GM13977 (cell line): ENCODE results near the gene PAIP1.
A peak's percentile ranks its signal among the peaks of the same experiment; 100 is the strongest.

Experiments used
- DNase-seq: peaks from one replicate; pipeline ENCODE4 v3.0.0; 2012; ENCODE audit warnings: low spot score
- in situ Hi-C: fragments of 300-500 bp; cut with MboI; formaldehyde crosslinking; loops from one replicate; pipeline ENCODE4 v1.12.0; 2022; ENCODE audit warnings: low sequenced_read_pairs, low pct_unique_long_range_greater_than_20kb, mixed read lengths, inconsistent platforms; ENCODE audit not compliant: unreplicated experiment
- TF ChIP-seq, protein P1 (sequence below): IDR thresholded peaks from 2 replicates; pipeline ENCODE4 v1.5.1; 2012; ENCODE audit warnings: mild to moderate bottlenecking, control low read depth; ENCODE audit not compliant: insufficient read depth; ENCODE audit errors: extremely low read depth, missing control alignments

Gene PAIP1, protein sequence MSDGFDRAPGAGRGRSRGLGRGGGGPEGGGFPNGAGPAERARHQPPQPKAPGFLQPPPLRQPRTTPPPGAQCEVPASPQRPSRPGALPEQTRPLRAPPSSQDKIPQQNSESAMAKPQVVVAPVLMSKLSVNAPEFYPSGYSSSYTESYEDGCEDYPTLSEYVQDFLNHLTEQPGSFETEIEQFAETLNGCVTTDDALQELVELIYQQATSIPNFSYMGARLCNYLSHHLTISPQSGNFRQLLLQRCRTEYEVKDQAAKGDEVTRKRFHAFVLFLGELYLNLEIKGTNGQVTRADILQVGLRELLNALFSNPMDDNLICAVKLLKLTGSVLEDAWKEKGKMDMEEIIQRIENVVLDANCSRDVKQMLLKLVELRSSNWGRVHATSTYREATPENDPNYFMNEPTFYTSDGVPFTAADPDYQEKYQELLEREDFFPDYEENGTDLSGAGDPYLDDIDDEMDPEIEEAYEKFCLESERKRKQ

DNA sequence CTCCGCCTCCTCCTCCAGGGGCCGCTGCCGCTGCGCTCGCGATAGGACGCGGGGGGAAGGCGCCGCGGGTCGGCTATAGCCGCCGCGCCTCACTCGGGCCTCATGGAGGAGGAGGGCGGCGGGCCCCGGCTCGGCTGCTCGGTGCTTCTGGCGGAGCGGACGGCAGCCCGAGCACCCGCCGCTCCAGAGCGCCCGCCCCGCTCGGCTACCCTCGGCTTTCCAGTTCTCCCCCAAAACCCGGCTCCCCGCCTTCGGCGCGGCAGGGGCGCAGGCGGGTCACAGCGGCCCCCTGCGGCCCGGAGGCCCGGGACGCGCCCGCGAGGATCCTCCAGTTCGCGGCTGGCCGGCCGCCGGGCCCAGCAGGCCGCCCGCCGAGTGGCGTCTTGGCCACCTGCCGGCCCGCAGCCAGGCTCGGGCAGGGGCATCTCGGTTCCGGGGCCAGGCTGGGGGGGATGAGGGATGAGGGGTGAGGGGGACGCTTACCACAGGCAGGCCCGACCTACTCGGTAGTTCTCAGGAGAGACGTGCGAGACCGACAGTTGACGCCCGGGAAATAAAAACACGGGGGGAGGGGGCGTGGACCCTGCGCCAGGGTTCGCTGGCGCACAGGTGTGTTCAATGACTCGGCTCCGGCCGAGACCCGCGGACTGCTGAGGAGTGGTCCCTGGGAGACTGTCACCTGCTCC is at the start of gene PAIP1:
Gene PAIP1 (minus strand): TSS at position 221 of the 686 bp plus-strand sequence. CDS start 231 bp downstream, outside the sequence.
- TF ChIP-seq, protein P1, sequence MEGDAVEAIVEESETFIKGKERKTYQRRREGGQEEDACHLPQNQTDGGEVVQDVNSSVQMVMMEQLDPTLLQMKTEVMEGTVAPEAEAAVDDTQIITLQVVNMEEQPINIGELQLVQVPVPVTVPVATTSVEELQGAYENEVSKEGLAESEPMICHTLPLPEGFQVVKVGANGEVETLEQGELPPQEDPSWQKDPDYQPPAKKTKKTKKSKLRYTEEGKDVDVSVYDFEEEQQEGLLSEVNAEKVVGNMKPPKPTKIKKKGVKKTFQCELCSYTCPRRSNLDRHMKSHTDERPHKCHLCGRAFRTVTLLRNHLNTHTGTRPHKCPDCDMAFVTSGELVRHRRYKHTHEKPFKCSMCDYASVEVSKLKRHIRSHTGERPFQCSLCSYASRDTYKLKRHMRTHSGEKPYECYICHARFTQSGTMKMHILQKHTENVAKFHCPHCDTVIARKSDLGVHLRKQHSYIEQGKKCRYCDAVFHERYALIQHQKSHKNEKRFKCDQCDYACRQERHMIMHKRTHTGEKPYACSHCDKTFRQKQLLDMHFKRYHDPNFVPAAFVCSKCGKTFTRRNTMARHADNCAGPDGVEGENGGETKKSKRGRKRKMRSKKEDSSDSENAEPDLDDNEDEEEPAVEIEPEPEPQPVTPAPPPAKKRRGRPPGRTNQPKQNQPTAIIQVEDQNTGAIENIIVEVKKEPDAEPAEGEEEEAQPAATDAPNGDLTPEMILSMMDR = peak; percentile 82
- DNase-seq = peak; percentile 95
- in situ Hi-C loops = no loop called here

DNA sequence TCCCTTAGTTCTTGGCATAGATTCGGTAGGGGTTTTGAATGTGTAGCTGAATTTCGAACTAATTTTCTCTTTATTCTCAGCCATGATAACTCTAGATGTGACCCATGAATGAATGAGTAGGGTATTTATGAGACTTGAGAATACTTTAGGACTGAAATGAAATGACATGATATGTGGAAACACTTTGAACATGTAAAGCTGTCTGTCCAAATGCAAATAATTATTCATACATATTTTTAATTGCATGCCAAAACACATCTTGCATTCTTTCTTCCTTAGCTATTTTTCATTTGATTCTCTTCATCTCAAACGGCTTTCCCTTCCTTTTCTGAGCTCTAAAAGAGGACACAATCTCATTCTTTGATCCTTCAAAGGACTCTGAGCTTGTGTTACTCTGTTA is 49.5 kb upstream of the PAIP1 start:
- DNase-seq = no peak
- in situ Hi-C loops = no loop called here
- TF ChIP-seq, protein P1 = no peak

DNA sequence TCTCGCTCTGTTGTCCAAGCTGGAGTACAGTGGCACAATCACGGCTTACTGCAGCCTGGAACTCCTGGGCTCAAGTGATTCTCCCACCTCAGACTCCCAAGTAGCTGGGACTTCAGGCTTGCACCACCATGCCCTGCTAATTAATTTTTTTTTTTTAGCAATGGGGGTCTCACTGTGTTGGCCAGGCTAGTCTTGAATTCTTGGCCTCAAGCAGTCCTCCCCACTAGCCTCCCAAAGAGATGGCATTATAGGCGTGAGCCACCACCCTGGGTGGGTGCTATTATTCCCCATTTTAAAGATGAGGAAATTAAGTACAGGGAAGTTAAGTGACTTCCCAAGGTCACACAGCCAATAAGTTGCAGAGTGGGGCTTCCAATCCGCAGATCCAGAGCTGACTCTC is 47.8 kb upstream of the PAIP1 start:
- in situ Hi-C loops = no loop called here

DNA sequence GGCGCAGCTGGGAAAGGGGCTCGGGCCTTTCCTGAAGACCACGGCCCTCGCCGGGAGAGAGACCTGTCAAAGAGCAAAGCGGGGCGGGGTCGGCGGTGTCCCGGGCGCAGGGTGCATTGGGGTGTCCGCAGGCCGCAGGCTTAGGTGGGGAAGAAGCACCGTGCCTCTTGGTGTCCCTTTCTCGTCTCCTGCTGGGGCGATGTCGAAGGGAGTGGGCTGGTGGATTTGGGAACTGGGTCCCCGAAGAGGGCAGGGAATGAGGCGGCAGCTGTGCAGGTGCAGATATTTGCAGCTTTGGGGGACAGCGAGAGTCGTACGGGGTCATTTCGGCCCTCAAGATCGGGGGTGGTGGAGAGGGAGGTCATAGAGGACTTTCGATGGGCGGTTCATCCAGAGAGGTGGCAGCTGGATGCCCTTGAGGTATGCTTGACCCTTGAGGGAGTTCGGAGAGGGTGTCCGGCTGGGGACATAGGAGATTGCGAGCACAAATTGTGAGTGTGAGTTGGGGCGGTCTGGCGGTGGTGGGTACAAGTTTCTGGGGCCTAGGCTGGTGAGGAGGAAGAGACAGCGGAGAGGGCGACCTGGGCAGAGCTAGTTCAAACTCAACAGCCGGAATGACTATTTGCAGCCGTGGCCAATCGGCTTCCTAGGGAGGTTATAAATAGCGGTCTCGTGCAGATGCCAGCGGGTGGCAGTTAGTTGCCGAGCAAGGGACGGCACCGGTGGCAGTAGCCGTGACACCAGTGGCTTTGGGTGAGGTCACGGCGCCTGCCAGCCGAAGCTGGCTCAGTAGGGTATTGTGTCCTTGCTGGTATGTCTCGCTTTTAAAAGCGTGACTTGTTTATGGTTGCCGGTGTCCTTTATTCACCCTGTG is 46.7 kb upstream of the PAIP1 start:
- TF ChIP-seq, protein P1 = no peak
- in situ Hi-C loops = no loop called here
- peak; percentile 59 for DNase-seq

More for the DNA sequence above, 47.8 kb upstream of the PAIP1 start:
- TF ChIP-seq, protein P1 = no peak
- DNase-seq = no peak

DNA sequence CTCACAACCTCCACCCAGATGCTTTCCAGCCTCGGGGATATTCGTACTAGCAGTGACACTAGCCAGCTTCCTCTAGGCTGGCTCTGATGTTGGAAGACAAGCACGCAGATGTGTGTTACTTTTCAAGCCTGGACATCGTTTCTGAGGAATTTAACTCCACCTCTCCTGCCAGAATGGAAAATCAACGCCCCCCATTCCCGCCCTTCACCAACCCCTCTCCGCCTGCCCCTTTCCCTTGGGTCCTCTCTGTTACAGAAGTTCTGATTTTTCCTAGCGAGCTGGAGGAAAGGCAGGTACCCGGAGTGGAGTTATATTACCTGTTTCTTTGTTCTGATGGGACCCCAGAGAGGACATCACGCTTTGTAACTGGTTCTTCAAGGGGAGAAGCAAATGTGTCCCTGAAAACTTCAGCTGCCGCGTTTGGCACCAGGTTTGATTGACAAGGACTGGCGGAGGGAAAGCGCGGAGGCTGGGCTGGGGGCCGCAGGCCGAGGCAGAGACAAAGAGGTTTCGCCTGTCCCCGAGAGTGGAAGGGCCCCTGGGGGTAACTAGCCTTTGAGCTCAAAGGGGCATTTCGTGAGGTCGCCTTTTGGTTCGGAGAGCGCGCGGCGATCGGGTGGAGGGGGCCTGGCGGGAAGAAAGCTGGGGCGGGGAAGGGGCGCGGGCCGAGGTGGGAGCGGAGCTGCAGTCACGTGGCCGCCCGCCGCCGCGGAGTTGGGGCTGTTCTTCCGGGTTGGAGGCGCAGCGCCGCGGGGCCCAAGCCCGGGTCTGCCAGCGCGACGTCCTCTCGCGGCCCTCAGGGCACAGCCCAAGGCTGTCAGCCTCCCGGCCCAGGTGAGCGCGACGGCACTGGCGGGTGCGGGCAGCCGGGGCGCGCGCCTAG is 45.8 kb upstream of the PAIP1 start, which contains the start of gene NNT:
Gene NNT (plus strand): TSS at position 720 of the 883 bp plus-strand sequence. CDS start 6,016 bp downstream, outside the sequence.
- in situ Hi-C loops = no loop called here
- peak; percentile 86 for DNase-seq

More for the DNA sequence above, 45.8 kb upstream of the PAIP1 start, which contains the start of gene NNT:
- TF ChIP-seq, protein P1 = no peak
